ENCODE measurements around the gene GATA3. TPM values are rescaled to one million over a fixed set of nuclear protein-coding genes. Genes with fewer than 3 reads are reported as not detected.
A peak's percentile ranks its signal among the peaks of the same experiment; 100 is the strongest.

GATA3 gene
- total and polyA plus RNA-seq, 12 donors, result 1.1 to 3.2 (median 1.4) TPM

- TF ChIP-seq CTCF (IDR thresholded peaks at IDR 0.05), result no peak
- peak overlapping the region in 1 of 10 donors; percentile 11 for H3K27ac ChIP-seq
- 2% methylated on average over 54 to 60 of the region's 60 CpGs for WGBS, 2 donors
- intact Hi-C loops (cut with DNase I), result loop anchor here in 6 of 10 donors (5.0 to 10.0 kb wide), 7 partner anchors 176 to 424 kb away; no protein-coding TSS in a partner anchor
- H3K27me3 ChIP-seq, result peaks cover 48 to 100% (median 99%) of the 10 kb centered on the region in 7 donors
- no peak for DNase-seq
- H3K4me1 ChIP-seq, result peaks cover 8 to 74% (median 54%) of the 10 kb centered on the region in 9 donors
- H3K4me3 ChIP-seq, result peak overlapping the region; percentile 36 to 59 (median 48)
- H3K36me3 ChIP-seq, result no peaks in the 10 kb centered on the region
- no peak for ATAC-seq
- H3K9me3 ChIP-seq, result no peaks in the 10 kb centered on the region
These were observed 3.9 kb upstream of the GATA3 start for GRCh38 chr10:8050556-8051108.

- Histone ChIP-seq H3K4me1 (peaks cover 8 to 75% (median 56%) of the 10 kb centered on the region in 9 donors), H3K27ac (no peak overlapping the region), H3K27me3 (peaks cover 48 to 100% (median 99%) of the 10 kb centered on the region in 7 donors), H3K9me3 (no peaks in the 10 kb centered on the region), H3K4me3 (peak overlapping the region; percentile 36 to 59 (median 48)), H3K36me3 (no peaks in the 10 kb centered on the region)
- TF ChIP-seq CTCF (IDR thresholded peaks at IDR 0.05), result no peak
- intact Hi-C loops (cut with DNase I), result loop anchor here in 6 of 10 donors (5.0 to 10.0 kb wide), 7 partner anchors 176 to 424 kb away; no protein-coding TSS in a partner anchor
- DNase-seq, result no peak
- ATAC-seq, result no peak
- 6 to 12% methylated on average over 48 to 51 of the region's 52 CpGs for WGBS, 2 donors
These were observed 3.2 kb upstream of the GATA3 start for GRCh38 chr10:8051109-8051821.

- intact Hi-C loops (cut with DNase I), result loop anchor here in 6 of 10 donors (5.0 to 10.0 kb wide), 7 partner anchors 177 to 423 kb away; no protein-coding TSS in a partner anchor
- H3K36me3 ChIP-seq, result no peaks in the 10 kb centered on the region
- H3K4me3 ChIP-seq, result peak overlapping the region in 6 of 10 donors; percentile 5 to 59 (median 48)
- H3K27me3 ChIP-seq, result peaks cover 45 to 100% (median 100%) of the 10 kb centered on the region in 7 donors
- no peak for DNase-seq
- no peak for TF ChIP-seq CTCF (IDR thresholded peaks at IDR 0.05)
- H3K9me3 ChIP-seq, result no peaks in the 10 kb centered on the region
- peaks cover 8 to 75% (median 56%) of the 10 kb centered on the region in 9 donors for H3K4me1 ChIP-seq
- 2 to 5% methylated on average over 25 to 29 of the region's 29 CpGs for WGBS, 2 donors
- ATAC-seq, result no peak
- no peak overlapping the region for H3K27ac ChIP-seq
These were observed 2.6 kb upstream of the GATA3 start for GRCh38 chr10:8051851-8052257.

GRCh38 chr10:8052341-8052955 is 2.0 kb upstream of the GATA3 start:
- intact Hi-C loops (cut with DNase I), result loop anchor here in 6 of 10 donors (5.0 to 10.0 kb wide), 7 partner anchors 178 to 422 kb away; no protein-coding TSS in a partner anchor
- Histone ChIP-seq H3K27me3 (peaks cover 40 to 100% (median 96%) of the 10 kb centered on the region in 7 donors), H3K27ac (no peak overlapping the region), H3K4me1 (peaks cover 8 to 79% (median 56%) of the 10 kb centered on the region in 9 donors), H3K36me3 (no peaks in the 10 kb centered on the region), H3K9me3 (no peaks in the 10 kb centered on the region), H3K4me3 (no peak overlapping the region)
- ATAC-seq (no peak), DNase-seq (no peak)
- no peak for TF ChIP-seq CTCF (IDR thresholded peaks at IDR 0.05)
- WGBS, 2 donors, result 14 to 31% methylated on average over 32 of the region's 32 CpGs
